Spleen (tissue), 13 donors: ENCODE measurements around the gene SLC35F1. TPM values are rescaled to one million over a fixed set of nuclear protein-coding genes. Genes with fewer than 3 reads are reported as not detected.
"Not testable (repeated sequence)": the region's sequence is repeated elsewhere in the genome, so short reads cannot be mapped to it uniquely, and the experiment has no call there.

Source experiments
- DNase-seq: peaks from one replicate; pipeline ENCODE4 v3.0.0-alpha.2; 2020
- H3K27ac ChIP-seq, 8 donors: fragments of 200-600 bp; sonication (generic) in 7 of 8; 1 replicate in 4 of 8; 2 replicates in 4 of 8; pipeline versions ENCODE4 v1.5.0 to v1.8.0; 2016 to 2021; ENCODE audit warnings: inconsistent platforms in 4 of 8, mild to moderate bottlenecking in 4 of 8, moderate library complexity in 1 of 8
- H3K27me3 ChIP-seq, 7 donors: fragments of 200-600 bp; sonication (generic) in 6 of 7; replicated peaks in 1 of 7; 1 replicate in 4 of 7; 2 replicates in 3 of 7; pipeline versions ENCODE4 v1.5.0 to v1.8.0; 2016 to 2021; ENCODE audit warnings: inconsistent platforms in 3 of 7, mild to moderate bottlenecking in 1 of 7
- H3K36me3 ChIP-seq, 6 donors: fragments of 200-600 bp; sonication (generic) in 5 of 6; 1 replicate in 4 of 6; 2 replicates in 2 of 6; pipeline versions ENCODE4 v1.5.0 to v1.8.0; 2016 to 2021; ENCODE audit warnings: inconsistent platforms in 2 of 6
- H3K4me1 ChIP-seq, 6 donors: fragments of 200-600 bp; sonication (generic) in 5 of 6; 1 replicate in 3 of 6; 2 replicates in 3 of 6; pipeline versions ENCODE4 v1.5.0 to v1.8.0; 2016 to 2021; ENCODE audit warnings: inconsistent platforms in 3 of 6
- H3K4me3 ChIP-seq, 8 donors: fragments of 200-600 bp; sonication (generic) in 7 of 8; 1 replicate in 4 of 8; 2 replicates in 4 of 8; pipeline versions ENCODE4 v1.5.0 to v1.8.0; 2016 to 2021; ENCODE audit warnings: inconsistent platforms in 4 of 8, mild to moderate bottlenecking in 4 of 8, moderate library complexity in 2 of 8
- H3K9me3 ChIP-seq, 8 donors: fragments of 200-600 bp; sonication (generic) in 7 of 8; 1 replicate in 4 of 8; 2 replicates in 4 of 8; pipeline versions ENCODE4 v1.5.0 to v1.8.0; 2016 to 2021; ENCODE audit warnings: inconsistent platforms in 4 of 8
- POLR2A ChIP-seq, 3 donors: fragments of 450-650 bp; IDR thresholded peaks; one replicate each; pipeline ENCODE4 v1.5.1; 2017; ENCODE audit warnings: antibody characterized with exemption in 3 of 3, mild to moderate bottlenecking in 1 of 3
- POLR2AphosphoS5 ChIP-seq, 3 donors: sonication (generic); formaldehyde crosslinking; IDR thresholded peaks; one replicate each; pipeline ENCODE4 v1.5.1; 2017; ENCODE audit warnings: antibody characterized with exemption in 3 of 3
- WGBS, 5 donors: extraction: QIAGEN DNeasy Blood & Tissue Kit in 3 of 5; methylation state at CpG; one replicate each; pipeline versions ENCODE4 v1.1.5 to v1.1.7; 2013 to 2018; 5-methylcytosine and 5-hydroxymethylcytosine counted together
- intact Hi-C: fragments of 100-400 bp; cut with DNase I; formaldehyde crosslinking; loops from one replicate; pipeline ENCODE4 v1.15.0; 2023; ENCODE audit warnings: low total_unique reads
- long read RNA-seq, 2 donors: transcript quantifications; one replicate each; lab custom pipeline, GENCODE V29; 2026
- polyA plus RNA-seq, 3 donors: library from polyadenylated mRNA; stranded (reverse); fragments of 200-250 nt; gene quantifications; one replicate each; pipeline ENCODE4 v1.2.1, GENCODE V29; 2013
- total RNA-seq, 7 donors: library from RNA; depleted of rRNA in 3 of 7; stranded (reverse); fragments of >200 nt in 3 of 7; fragmentation: NEBNext Ultra II Directional in 4 of 7; extraction: Animal tissue kit (Norgen Biotek cat#: 25700) in 4 of 7; gene quantifications; one replicate each; pipeline versions ENCODE4 v1.1.0 to v1.2.1, GENCODE V29; 2016 to 2021
- TF ChIP-seq, protein P1 (sequence below), 11 experiments: fragments of 200-600 bp in 7 of 11; fragments of 450-650 bp in 4 of 11; sonication (generic) in 4 of 11; IDR thresholded peaks in 8 of 11; conservative IDR thresholded peaks in 3 of 11; 1 replicate in 7 of 11; 2 replicates in 4 of 11; pipeline versions ENCODE4 v1.4.0 to v1.8.0; 2016 to 2021; ENCODE audit warnings: antibody characterized with exemption in 11 of 11, inconsistent platforms in 4 of 11, mild to moderate bottlenecking in 1 of 11
- donor health status: healthy with polysubstance abuse.
- donor health status: DM: no; HTN: no; CAD: no; lungs with moderate emphysema.
- donor health status: DM: no; HTN: no; CAD: no.
- donor health status: Bipolar disorder and iron deficiency.
- donor health status: healthy.
- donor health status: DM: no; HTN: no; CAD: no.
- donor health status: DM: yes; HTN: yes; CAD: no.

SLC35F1 gene
- total RNA-seq (1 to 10 TPM; 1.2 to 4.0 (median 2.6) TPM), polyA plus RNA-seq (under 1 TPM; 0.13 to 0.70 (median 0.41) TPM)
- long read RNA-seq, donor 1 = 0 reads
- long read RNA-seq, donor 2, full-length matches to known transcripts = 2 of 2 reads
- long read RNA-seq, donor 2, partial matches to known transcripts = 0 of 2 reads
- long read RNA-seq, donor 2, other reads (novel, unspliced or antisense) = 0 of 2 reads

- no peaks in the 10 kb centered on the region for H3K9me3 ChIP-seq
- intact Hi-C loops = no loop called here
- peaks cover 0 to 24% (median 18%) of the 10 kb centered on the region in 6 donors for H3K4me1 ChIP-seq
- DNase-seq = no peak
- H3K27ac ChIP-seq = peak within 1 kb of the TSS in 2 of 8 donors; percentile 12 to 17
- peak within 1 kb of the TSS; percentile 30 to 76 (median 58) for H3K4me3 ChIP-seq
- H3K36me3 ChIP-seq = no peaks in the 10 kb centered on the region
- WGBS, 5 donors = 1 to 3% (median 1%) methylated on average over 24 to 82 of the region's 82 CpGs
- TF ChIP-seq, protein P1, sequence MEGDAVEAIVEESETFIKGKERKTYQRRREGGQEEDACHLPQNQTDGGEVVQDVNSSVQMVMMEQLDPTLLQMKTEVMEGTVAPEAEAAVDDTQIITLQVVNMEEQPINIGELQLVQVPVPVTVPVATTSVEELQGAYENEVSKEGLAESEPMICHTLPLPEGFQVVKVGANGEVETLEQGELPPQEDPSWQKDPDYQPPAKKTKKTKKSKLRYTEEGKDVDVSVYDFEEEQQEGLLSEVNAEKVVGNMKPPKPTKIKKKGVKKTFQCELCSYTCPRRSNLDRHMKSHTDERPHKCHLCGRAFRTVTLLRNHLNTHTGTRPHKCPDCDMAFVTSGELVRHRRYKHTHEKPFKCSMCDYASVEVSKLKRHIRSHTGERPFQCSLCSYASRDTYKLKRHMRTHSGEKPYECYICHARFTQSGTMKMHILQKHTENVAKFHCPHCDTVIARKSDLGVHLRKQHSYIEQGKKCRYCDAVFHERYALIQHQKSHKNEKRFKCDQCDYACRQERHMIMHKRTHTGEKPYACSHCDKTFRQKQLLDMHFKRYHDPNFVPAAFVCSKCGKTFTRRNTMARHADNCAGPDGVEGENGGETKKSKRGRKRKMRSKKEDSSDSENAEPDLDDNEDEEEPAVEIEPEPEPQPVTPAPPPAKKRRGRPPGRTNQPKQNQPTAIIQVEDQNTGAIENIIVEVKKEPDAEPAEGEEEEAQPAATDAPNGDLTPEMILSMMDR (IDR thresholded peaks at IDR 0.05 in 8 of 11, conservative IDR thresholded peaks at IDR 0.05 in 3 of 11) = peak in 3 of 11 experiments; percentile 10 to 31 (median 27)
- TF ChIP-seq POLR2A (IDR thresholded peaks at IDR 0.05) (no peak), POLR2AphosphoS5 (IDR thresholded peaks at IDR 0.05) (no peak)
- peaks cover 0 to 78% (median 36%) of the 10 kb centered on the region in 7 donors for H3K27me3 ChIP-seq
These were observed at the start of gene SLC35F1 for GRCh38 chr6:117906958-117907600. SLC35F1 (plus strand) TSS chr6:117907264.

- intact Hi-C loops, DNase-seq, H3K27me3 ChIP-seq, H3K9me3 ChIP-seq, H3K4me3 ChIP-seq, H3K36me3 ChIP-seq, H3K27ac ChIP-seq, H3K4me1 ChIP-seq: not testable (repeated sequence)
- WGBS, 5 donors = 61 to 97% (median 67%) methylated on average over 2 of the region's 2 CpGs
These were observed 48.5 kb upstream of the SLC35F1 start for GRCh38 chr6:117858601-117859000.

DNA sequence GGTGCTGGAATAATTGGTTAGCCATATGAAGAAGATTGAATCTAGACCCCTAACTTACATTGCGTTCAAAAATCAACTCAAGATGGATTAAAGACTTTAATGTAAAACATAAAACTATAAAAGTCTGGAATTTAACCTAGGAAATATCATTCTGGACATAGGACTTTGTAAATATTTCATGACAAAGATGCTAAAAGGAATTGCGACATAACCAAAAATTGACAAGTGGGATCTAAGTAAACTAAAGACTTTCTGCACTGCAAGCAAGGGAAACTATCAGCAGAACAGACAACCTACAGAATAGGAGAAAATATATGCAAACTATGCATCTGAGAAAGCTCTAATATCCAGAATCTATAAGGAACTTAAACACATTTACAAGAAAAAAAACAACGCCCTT, 45.5 kb upstream of the SLC35F1 start:
- WGBS, 5 donors = 88 to 96% (median 94%) methylated on average over 3 of the region's 3 CpGs
- no peaks in the 10 kb centered on the region for H3K36me3 ChIP-seq
- intact Hi-C loops = no loop called here

GRCh38 chr6:117866561-117866960, 40.5 kb upstream of the SLC35F1 start:
- intact Hi-C loops = no loop called here
- Histone ChIP-seq H3K27ac (no peak overlapping the region), H3K27me3 (no peaks in the 10 kb centered on the region), H3K36me3 (no peaks in the 10 kb centered on the region), H3K9me3 (peaks cover 0 to 15% (median 0%) of the 10 kb centered on the region in 8 donors), H3K4me3 (no peak overlapping the region), H3K4me1 (no peaks in the 10 kb centered on the region)
- TF ChIP-seq POLR2A (IDR thresholded peaks at IDR 0.05) (no peak), POLR2AphosphoS5 (IDR thresholded peaks at IDR 0.05) (no peak)
- TF ChIP-seq, protein P1 (IDR thresholded peaks at IDR 0.05 in 8 of 11, conservative IDR thresholded peaks at IDR 0.05 in 3 of 11) = no peak
- WGBS, 5 donors = 52 to 65% (median 58%) methylated on average over 4 of the region's 4 CpGs
- DNase-seq = no peak

More for the DNA sequence above, 45.5 kb upstream of the SLC35F1 start:
- Histone ChIP-seq H3K27ac (no peak overlapping the region), H3K9me3 (peaks cover 0 to 9% (median 0%) of the 10 kb centered on the region in 8 donors), H3K27me3 (peaks cover 0 to 4% (median 0%) of the 10 kb centered on the region in 7 donors), H3K4me1 (no peaks in the 10 kb centered on the region), H3K4me3 (no peak overlapping the region)
- no peak for DNase-seq
- TF ChIP-seq POLR2AphosphoS5 (IDR thresholded peaks at IDR 0.05) (no peak), POLR2A (IDR thresholded peaks at IDR 0.05) (no peak)
- TF ChIP-seq, protein P1 (IDR thresholded peaks at IDR 0.05 in 8 of 11, conservative IDR thresholded peaks at IDR 0.05 in 3 of 11) = no peak
